AG04450 (cell line): ENCODE data around the gene FSTL4. TPM values are rescaled to one million over a fixed set of nuclear protein-coding genes. Genes with fewer than 3 reads are reported as not detected.

Experiments
- CTCF ChIA-PET: fragments of 300-600, 350-600 bp; formaldehyde crosslinking; extraction: SDS; loops from one replicate; lab custom pipeline; 2022; ENCODE audit warnings: antibody characterized with exemption, inconsistent platforms; lab: Charles Lee
- POLR2A ChIA-PET: fragments of 350-600 bp; formaldehyde crosslinking; extraction: SDS; loops from one replicate; lab custom pipeline; 2021; ENCODE audit warnings: antibody characterized with exemption, inconsistent platforms; lab: Yijun Ruan, JAX
- DNase-seq: peaks from one replicate; pipeline ENCODE4 v3.0.0-alpha.2; 2011; ENCODE audit warnings: low read depth, low spot score
- H3K27ac ChIP-seq: one replicate; pipeline ENCODE4 v1.5.1; 2012; ENCODE audit warnings: low read depth, low read length, control low read depth
- H3K27me3 ChIP-seq: one replicate; pipeline ENCODE4 v1.6.0; 2012; ENCODE audit warnings: low read length; ENCODE audit not compliant: control insufficient read depth, insufficient read depth
- H3K4me3 ChIP-seq: 2 replicates; pipeline ENCODE4 v1.5.1; 2011; ENCODE audit warnings: mild to moderate bottlenecking, low read depth, low read length, control low read depth
- H3K9me3 ChIP-seq: 2 replicates; pipeline ENCODE4 v1.5.1; 2012; ENCODE audit warnings: low read length; ENCODE audit not compliant: control insufficient read depth, insufficient read depth
- CTCF ChIP-seq: IDR thresholded peaks from 2 replicates; pipeline ENCODE4 v1.5.1; 2011; ENCODE audit warnings: low read depth, low read length, control low read depth, inconsistent platforms
- polyA plus RNA-seq: library from polyadenylated mRNA; depleted of rRNA; stranded (reverse); fragments of >200 nt; gene quantifications from 2 replicates; pipeline ENCODE4 v1.2.3, GENCODE V29; 2011

FSTL4 gene
- polyA plus RNA-seq, 1 experiment: 0.11 TPM

DNA sequence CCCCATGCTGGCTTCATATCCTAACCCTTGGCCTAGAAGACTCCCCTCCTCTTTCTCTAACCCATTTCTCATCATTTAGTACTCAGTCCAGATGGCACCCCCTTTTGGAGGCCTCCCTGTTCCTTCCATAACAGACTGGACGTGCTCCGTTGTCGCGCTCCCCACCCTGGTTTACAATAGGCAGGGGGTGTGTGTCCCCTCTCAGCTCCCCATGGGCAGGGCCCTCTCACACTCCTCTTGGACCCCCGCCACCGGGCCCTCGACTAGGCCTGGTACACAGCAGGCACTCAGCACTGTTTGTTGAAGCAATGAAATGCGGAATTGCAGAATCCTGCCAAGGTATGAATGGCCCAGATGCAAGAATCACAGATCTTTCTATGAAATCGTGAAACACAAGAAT lies 227.4 kb downstream of the FSTL4 start:
- TF ChIP-seq CTCF: no peak
- Histone ChIP-seq H3K27ac (no peak overlapping the region), H3K9me3 (no peaks in the 10 kb centered on the region), H3K27me3 (peaks cover 6% of the 10 kb centered on the region), H3K4me3 (no peak overlapping the region)
- ChIA-PET CTCF (no interaction called here), POLR2A (interaction anchor here (0.6 kb wide), 1 partner anchor 278 kb away, joined by 5 read pairs; no protein-coding TSS in a partner anchor)
- no peak for DNase-seq

DNA sequence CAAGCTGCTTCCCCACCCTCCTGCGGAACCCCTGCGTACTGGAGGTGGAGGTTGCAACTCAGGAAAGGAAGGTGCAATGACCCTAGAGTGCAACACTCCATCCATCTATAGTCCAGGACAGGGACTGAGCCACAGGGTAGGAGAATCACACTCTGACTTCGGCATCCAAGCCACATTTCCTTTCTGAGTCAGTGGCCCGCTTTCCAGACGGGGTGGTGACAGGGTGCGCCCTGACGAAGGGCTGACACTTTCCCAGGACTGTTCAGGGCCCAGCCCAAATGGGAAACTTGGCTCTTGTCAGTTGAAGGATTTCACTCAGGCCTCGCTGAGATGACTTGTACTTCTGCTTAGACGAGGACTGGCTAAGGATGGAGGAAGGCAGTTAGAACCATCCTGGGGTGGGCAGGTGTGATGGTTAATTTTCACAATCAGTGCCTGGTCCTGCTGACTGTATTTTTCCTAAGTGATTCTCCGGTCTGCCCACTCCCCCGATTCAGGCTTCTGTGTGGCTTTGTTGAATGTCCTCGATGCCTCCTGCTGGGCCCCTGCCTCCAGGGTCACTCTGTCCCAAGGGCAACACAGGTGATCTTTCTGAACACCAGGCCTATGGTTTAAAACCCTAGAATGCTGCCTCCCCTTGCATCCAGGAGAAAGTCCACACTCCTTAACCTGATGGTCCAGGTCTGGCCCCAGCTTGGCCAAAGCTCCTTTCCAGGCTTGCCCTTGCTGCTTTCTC lies 228.1 kb downstream of the FSTL4 start:
- ChIA-PET POLR2A (interaction anchor here (0.6 kb wide), 1 partner anchor 277 kb away, joined by 5 read pairs; no protein-coding TSS in a partner anchor), CTCF (no interaction called here)
- Histone ChIP-seq H3K9me3 (no peaks in the 10 kb centered on the region), H3K27me3 (peaks cover 6% of the 10 kb centered on the region), H3K27ac (no peak overlapping the region), H3K4me3 (no peak overlapping the region)
- no peak for DNase-seq
- no peak for TF ChIP-seq CTCF

DNA sequence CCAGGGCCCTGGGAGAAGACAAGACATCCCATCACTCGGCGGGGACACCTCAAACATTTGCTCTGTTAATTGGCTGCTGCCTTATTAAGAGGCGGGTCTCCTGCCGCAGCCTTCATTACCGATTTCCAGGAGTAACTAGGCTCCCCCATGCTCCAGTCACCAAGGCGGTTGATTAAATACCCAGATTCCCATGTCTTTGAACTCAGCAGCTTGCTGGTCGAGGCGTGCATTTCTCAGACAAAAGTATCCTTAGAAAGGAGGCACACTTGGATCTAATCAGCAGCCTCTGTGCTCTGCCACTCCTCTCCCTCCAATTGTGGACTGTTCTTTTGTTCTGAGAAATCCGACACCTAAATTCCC lies 228.8 kb downstream of the FSTL4 start:
- peaks cover 6% of the 10 kb centered on the region for H3K27me3 ChIP-seq
- ChIA-PET CTCF (no interaction called here), POLR2A (no interaction called here)
- no peak for TF ChIP-seq CTCF
- H3K9me3 ChIP-seq: no peaks in the 10 kb centered on the region
- H3K27ac ChIP-seq: no peak overlapping the region
- no peak for DNase-seq
- H3K4me3 ChIP-seq: no peak overlapping the region

- TF ChIP-seq CTCF: no peak
- ChIA-PET CTCF (no interaction called here), POLR2A (no interaction called here)
- DNase-seq: no peak
- Histone ChIP-seq H3K9me3 (no peaks in the 10 kb centered on the region), H3K27ac (no peak overlapping the region), H3K4me3 (no peak overlapping the region), H3K27me3 (peaks cover 6% of the 10 kb centered on the region)
Observed at GRCh38 chr5:133382661-133383579, 229.4 kb downstream of the FSTL4 start.
